Fibroblast of mammary gland (primary cell): ENCODE measurements around the gene DECR2.

Experiments used
- DNase-seq: peaks from one replicate; pipeline ENCODE4 v3.0.0-alpha.2; 2010; ENCODE audit warnings: low read depth
- H3K4me3 ChIP-seq: 2 replicates; pipeline ENCODE4 v1.5.1; 2011; ENCODE audit warnings: low read depth, mild to moderate bottlenecking, low read length, moderate library complexity; ENCODE audit not compliant: control insufficient read depth
- TF ChIP-seq, protein P1 (sequence below): conservative IDR thresholded peaks from 2 replicates; pipeline ENCODE4 v1.5.1; 2011; ENCODE audit warnings: low read depth, low read length, inconsistent platforms; ENCODE audit not compliant: control insufficient read depth, insufficient read depth

Gene DECR2

DNA sequence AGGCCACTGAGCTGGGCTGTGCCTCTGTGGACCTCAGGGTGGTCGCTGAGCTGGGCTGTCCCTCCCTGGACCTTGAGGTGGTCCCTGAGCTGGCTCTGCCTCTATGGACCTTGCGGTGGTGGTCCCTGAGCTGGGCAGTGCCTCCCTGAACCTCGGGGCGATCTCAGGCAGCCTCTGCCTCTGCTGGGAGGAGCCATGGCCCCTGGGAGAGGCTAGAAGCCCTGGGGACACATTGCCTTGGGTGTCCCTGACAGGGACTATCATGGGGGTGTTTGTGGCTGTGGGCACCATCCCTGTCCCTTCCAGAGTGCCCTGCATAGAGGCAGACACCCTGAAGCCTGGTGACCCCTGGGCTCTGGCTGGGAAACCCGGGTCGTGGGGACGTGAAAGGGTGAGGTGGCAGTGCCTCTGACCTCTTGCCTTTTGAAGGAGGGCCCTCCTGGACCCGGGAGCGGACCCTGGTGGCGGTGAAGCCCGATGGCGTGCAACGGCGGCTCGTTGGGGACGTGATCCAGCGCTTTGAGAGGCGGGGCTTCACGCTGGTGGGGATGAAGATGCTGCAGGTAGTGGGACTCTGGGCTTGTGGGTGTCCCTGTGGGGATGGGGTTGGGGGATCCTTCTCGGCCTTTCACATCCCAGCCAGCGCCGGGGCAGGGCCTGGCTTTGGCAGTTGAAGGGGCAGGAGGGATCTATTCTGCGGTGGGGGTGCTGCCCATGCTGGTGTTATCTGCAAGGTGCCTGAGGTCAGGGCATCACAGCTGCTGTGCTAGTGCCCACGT is 2.9 kb upstream of the DECR2 start:
- no peak for DNase-seq
- TF ChIP-seq, protein P1, sequence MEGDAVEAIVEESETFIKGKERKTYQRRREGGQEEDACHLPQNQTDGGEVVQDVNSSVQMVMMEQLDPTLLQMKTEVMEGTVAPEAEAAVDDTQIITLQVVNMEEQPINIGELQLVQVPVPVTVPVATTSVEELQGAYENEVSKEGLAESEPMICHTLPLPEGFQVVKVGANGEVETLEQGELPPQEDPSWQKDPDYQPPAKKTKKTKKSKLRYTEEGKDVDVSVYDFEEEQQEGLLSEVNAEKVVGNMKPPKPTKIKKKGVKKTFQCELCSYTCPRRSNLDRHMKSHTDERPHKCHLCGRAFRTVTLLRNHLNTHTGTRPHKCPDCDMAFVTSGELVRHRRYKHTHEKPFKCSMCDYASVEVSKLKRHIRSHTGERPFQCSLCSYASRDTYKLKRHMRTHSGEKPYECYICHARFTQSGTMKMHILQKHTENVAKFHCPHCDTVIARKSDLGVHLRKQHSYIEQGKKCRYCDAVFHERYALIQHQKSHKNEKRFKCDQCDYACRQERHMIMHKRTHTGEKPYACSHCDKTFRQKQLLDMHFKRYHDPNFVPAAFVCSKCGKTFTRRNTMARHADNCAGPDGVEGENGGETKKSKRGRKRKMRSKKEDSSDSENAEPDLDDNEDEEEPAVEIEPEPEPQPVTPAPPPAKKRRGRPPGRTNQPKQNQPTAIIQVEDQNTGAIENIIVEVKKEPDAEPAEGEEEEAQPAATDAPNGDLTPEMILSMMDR = no peak
- no peak overlapping the region for H3K4me3 ChIP-seq

- TF ChIP-seq, protein P1 = no peak
- no peak overlapping the region for H3K4me3 ChIP-seq
- no peak for DNase-seq
Measured at GRCh38 chr16:399340-400019, 2.2 kb upstream of the DECR2 start.

DNA sequence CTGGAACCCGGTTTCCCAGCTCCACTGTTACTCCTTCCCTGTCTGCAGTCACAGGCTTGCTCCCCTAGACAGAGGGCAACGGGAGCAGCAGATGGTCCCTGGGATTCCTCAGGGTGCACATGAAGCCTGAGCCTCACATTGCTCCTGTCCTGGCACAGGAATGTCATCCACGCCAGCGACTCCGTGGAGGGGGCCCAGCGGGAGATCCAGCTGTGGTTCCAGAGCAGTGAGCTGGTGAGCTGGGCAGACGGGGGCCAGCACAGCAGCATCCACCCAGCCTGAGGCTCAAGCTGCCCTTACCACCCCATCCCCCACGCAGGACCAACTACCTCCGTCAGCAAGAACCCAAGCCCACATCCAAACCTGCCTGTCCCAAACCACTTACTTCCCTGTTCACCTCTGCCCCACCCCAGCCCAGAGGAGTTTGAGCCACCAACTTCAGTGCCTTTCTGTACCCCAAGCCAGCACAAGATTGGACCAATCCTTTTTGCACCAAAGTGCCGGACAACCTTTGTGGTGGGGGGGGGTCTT is 1.6 kb upstream of the DECR2 start:
- TF ChIP-seq, protein P1 = no peak
- H3K4me3 ChIP-seq = peak overlapping the region; percentile 78
- no peak for DNase-seq

- TF ChIP-seq, protein P1 = no peak
- no peak for DNase-seq
- no peak overlapping the region for H3K4me3 ChIP-seq
Measured at GRCh38 chr16:404971-405486, 3.3 kb downstream of the DECR2 start.

DNA sequence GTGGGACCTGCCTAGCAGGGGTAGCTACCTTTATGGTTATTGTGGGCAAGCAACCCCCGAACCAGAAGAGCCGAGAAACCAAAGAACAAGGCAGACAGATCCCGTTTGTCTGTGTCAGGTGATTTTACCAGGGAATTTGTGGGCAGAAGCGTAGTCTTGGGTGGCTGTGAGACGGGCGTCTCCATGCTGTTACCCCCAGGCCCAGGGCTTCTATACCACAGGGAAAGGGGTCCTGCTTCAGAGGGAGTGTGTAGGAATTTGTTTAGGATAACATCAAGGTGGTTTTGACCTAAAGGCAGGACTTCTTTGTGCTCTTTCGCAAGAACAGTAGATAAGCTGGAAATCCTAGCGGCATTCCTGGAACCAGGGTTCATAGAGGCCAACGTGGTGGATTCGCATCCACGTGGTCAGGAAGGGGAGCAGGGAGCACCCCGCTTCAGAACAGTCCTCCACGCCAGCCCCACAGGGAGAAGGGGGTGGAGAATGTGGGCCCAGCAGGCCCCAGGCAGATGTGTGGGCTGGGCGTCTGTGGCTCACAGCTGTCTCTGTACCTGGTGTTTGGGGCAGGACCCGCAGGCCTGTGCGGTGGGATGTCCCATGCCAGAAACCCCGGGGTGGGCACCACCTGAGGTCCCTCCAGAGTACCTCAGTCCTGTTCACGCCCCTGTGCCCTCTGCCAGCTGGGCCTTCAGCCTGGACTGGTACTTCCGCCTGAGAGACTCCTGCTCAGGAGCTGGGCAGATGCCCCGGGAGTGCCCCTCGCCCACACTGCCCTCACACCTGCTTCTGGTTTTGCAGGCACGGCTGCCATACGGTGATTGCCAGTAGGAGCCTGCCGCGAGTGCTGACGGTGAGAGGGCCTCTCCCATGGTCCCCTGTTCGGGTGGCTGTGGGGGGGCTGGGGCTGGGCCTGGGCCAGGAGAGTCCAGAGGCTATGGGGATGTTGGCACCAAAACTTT is 4.1 kb downstream of the DECR2 start:
- DNase-seq = no peak
- H3K4me3 ChIP-seq = no peak overlapping the region
- TF ChIP-seq, protein P1 = no peak

- H3K4me3 ChIP-seq = no peak overlapping the region
- DNase-seq = no peak
- TF ChIP-seq, protein P1 = no peak
Measured at GRCh38 chr16:407253-407652, 5.6 kb downstream of the DECR2 start.
